GM12878 (cell line): ENCODE measurements around the gene MAN1A1. TPM values are rescaled to one million over a fixed set of nuclear protein-coding genes. Genes with fewer than 3 reads are reported as not detected.

Experiments
- ATAC-seq: fragments of 200-7000 bp; cut with Tn5 transposase; 3 replicates; pipeline ENCODE4 v1.9.1; 2020; ENCODE audit warnings: mild to moderate bottlenecking, moderate library complexity
- BruUV-seq: library from RNA; stranded (reverse); fragments of 400-500 nt; replicated peaks from 2 replicates; lab custom pipeline; 2021; lab: Mats Ljungman, UMichigan
- CTCF ChIA-PET: fragments of 300-600 bp; sonication (Branson Sonifier 250); formaldehyde crosslinking; extraction: SDS; loops from one replicate; lab custom pipeline; 2021; ENCODE audit warnings: inconsistent platforms; lab: Yijun Ruan, JAX
- POLR2A ChIA-PET: fragments of 350-600 bp; formaldehyde crosslinking; extraction: SDS; loops from one replicate; lab custom pipeline; 2021; ENCODE audit warnings: inconsistent platforms; lab: Charles Lee
- RAD21 ChIA-PET: fragments of 300-600 bp; sonication (Branson Sonifier 250); formaldehyde crosslinking; loops from one replicate; lab custom pipeline; 2023; ENCODE audit warnings: antibody characterized with exemption; ENCODE audit not compliant: unreplicated experiment; lab: Charles Lee
- SMC1A ChIA-PET: fragments of 300-600 bp; sonication (Branson Sonifier 250); formaldehyde crosslinking; loops from one replicate; lab custom pipeline; 2023; ENCODE audit not compliant: unreplicated experiment, uncharacterized antibody; lab: Charles Lee
- DNase-seq: peaks from one replicate; pipeline ENCODE4 v3.0.0-alpha.2; 2011; ENCODE audit warnings: low read depth, low spot score
- FAIRE-seq: peaks from 3 replicates; lab custom pipeline; 2011; peaks lifted over from hg19 to GRCh38; lab: Jason Lieb, UNC
- H2AFZ ChIP-seq: 2 replicates; pipeline ENCODE4 v1.6.0; 2011; ENCODE audit warnings: low read depth, low read length, control low read depth; ENCODE audit not compliant: control insufficient read depth
- H3K27ac ChIP-seq: 2 replicates; pipeline ENCODE4 v1.5.1; 2011; ENCODE audit warnings: control low read depth; ENCODE audit not compliant: control insufficient read depth, insufficient read depth
- H3K27me3 ChIP-seq, 2 experiments: replicated peaks in 1 of 2; 2 replicates each; pipeline versions ENCODE4 v1.6.0 to v1.6.1; 2011; ENCODE audit warnings: low read length in 1 of 2; ENCODE audit not compliant: control insufficient read depth in 2 of 2, insufficient read depth in 2 of 2
- H3K36me3 ChIP-seq, 2 experiments: 2 replicates each; pipeline ENCODE4 v1.5.1; 2011; ENCODE audit warnings: low read length in 1 of 2; ENCODE audit not compliant: control insufficient read depth in 2 of 2, insufficient read depth in 2 of 2
- H3K4me1 ChIP-seq: 2 replicates; pipeline ENCODE4 v1.6.1; 2011; ENCODE audit warnings: mild to moderate bottlenecking, low read length, moderate library complexity, mixed read lengths; ENCODE audit not compliant: control insufficient read depth, insufficient read depth
- H3K4me2 ChIP-seq: 2 replicates; pipeline ENCODE4 v1.6.0; 2011; ENCODE audit warnings: control low read depth; ENCODE audit not compliant: control insufficient read depth, insufficient read depth
- H3K4me3 ChIP-seq: fragments of 200-600 bp; sonication (generic); 2 replicates; pipeline ENCODE4 v1.5.1; 2016
- H3K79me2 ChIP-seq: 2 replicates; pipeline ENCODE4 v1.6.0; 2011; ENCODE audit warnings: low read length; ENCODE audit not compliant: control insufficient read depth, insufficient read depth
- H3K9ac ChIP-seq: 2 replicates; pipeline ENCODE4 v1.8.0; 2011; ENCODE audit warnings: low read length, control low read depth, mixed read lengths; ENCODE audit not compliant: control insufficient read depth, insufficient read depth
- H3K9me3 ChIP-seq: replicated peaks from 3 replicates; pipeline ENCODE4 v1.5.1; 2011; ENCODE audit warnings: mild to moderate bottlenecking, low read length; ENCODE audit not compliant: control insufficient read depth, insufficient read depth
- H4K20me1 ChIP-seq: 2 replicates; pipeline ENCODE4 v1.6.0; 2011; ENCODE audit not compliant: control insufficient read depth, insufficient read depth
- ATF2 ChIP-seq: IDR thresholded peaks from 2 replicates; pipeline ENCODE4 v1.6.1; 2012; ENCODE audit warnings: low read length, inconsistent platforms
- BRCA1 ChIP-seq: IDR thresholded peaks from 2 replicates; pipeline ENCODE4 v1.6.1; 2011; ENCODE audit warnings: low read depth, low read length, improper control_type of control experiment
- CHD1 ChIP-seq: IDR thresholded peaks from 2 replicates; pipeline ENCODE4 v1.6.1; 2012; ENCODE audit warnings: low read depth, low read length, improper control_type of control experiment
- ESRRA ChIP-seq: IDR thresholded peaks from 2 replicates; pipeline ENCODE4 v1.6.1; 2012; ENCODE audit warnings: mild to moderate bottlenecking, low read length, improper control_type of control experiment
- FOXK2 ChIP-seq: fragments of 450-650 bp; IDR thresholded peaks from 2 replicates; pipeline ENCODE4 v1.6.1; 2017; ENCODE audit warnings: mild to moderate bottlenecking, moderate library complexity
- HCFC1 ChIP-seq: fragments of 150-350 bp; IDR thresholded peaks from 2 replicates; pipeline ENCODE4 v1.6.1; 2014; ENCODE audit warnings: low read length
- HDAC2 ChIP-seq: fragments of 200-600 bp; sonication (generic); IDR thresholded peaks from 2 replicates; pipeline ENCODE4 v1.6.1; 2017
- MAX ChIP-seq: IDR thresholded peaks from 2 replicates; pipeline ENCODE4 v1.6.1; 2012; ENCODE audit warnings: low read depth, low read length, improper control_type of control experiment
- MEF2B ChIP-seq: fragments of 450-650 bp; IDR thresholded peaks from 2 replicates; pipeline ENCODE4 v1.6.1; 2018; ENCODE audit warnings: mild to moderate bottlenecking, moderate library complexity; ENCODE audit not compliant: partially characterized antibody, poor library complexity, severe bottlenecking
- NFIC ChIP-seq: IDR thresholded peaks from 2 replicates; pipeline ENCODE4 v1.6.1; 2012; ENCODE audit warnings: low read depth, mild to moderate bottlenecking, inconsistent platforms, low read length, moderate library complexity
- NRF1 ChIP-seq: conservative IDR thresholded peaks from 2 replicates; pipeline ENCODE4 v1.6.1; 2011; ENCODE audit warnings: mild to moderate bottlenecking, low read depth, low read length, improper control_type of control experiment
- PAX5 ChIP-seq: IDR thresholded peaks from 2 replicates; pipeline ENCODE4 v1.6.1; 2011; ENCODE audit warnings: low read depth, low read length, borderline replicate concordance
- RUNX3 ChIP-seq: IDR thresholded peaks from 2 replicates; pipeline ENCODE4 v1.6.1; 2012; ENCODE audit warnings: low read length, inconsistent platforms
- SMAD1 ChIP-seq: fragments of 450-650 bp; IDR thresholded peaks from 2 replicates; pipeline ENCODE4 v1.6.1; 2018; ENCODE audit warnings: mild to moderate bottlenecking, low read depth; ENCODE audit not compliant: partially characterized antibody
- SMARCA5 ChIP-seq: fragments of 450-650 bp; IDR thresholded peaks from 2 replicates; pipeline ENCODE4 v1.6.1; 2017; ENCODE audit warnings: mild to moderate bottlenecking
- TBL1XR1 ChIP-seq: IDR thresholded peaks from 2 replicates; pipeline ENCODE4 v1.6.1; 2012; ENCODE audit warnings: low read depth, low read length, improper control_type of control experiment
- USF1 ChIP-seq: IDR thresholded peaks from 2 replicates; pipeline ENCODE4 v1.6.1; 2011; ENCODE audit warnings: borderline replicate concordance, low read depth, mild to moderate bottlenecking, moderate library complexity, mixed read lengths, low read length; ENCODE audit not compliant: insufficient read depth; ENCODE audit errors: extremely low read length
- ZNF207 ChIP-seq: fragments of 450-650 bp; IDR thresholded peaks from 2 replicates; pipeline ENCODE4 v1.6.1; 2014; ENCODE audit warnings: antibody characterized with exemption, mild to moderate bottlenecking, borderline replicate concordance
- in situ Hi-C: fragments of 300-500 bp; cut with MboI; formaldehyde crosslinking; loops from 9 replicates; pipeline ENCODE4 v1.14.3; 2018; ENCODE audit warnings: mixed read lengths
- intact Hi-C: fragments of 100-400 bp; cut with micrococcal nuclease; formaldehyde crosslinking; loops from one replicate; pipeline ENCODE4 v1.14.2; 2022; ENCODE audit not compliant: unreplicated experiment
- polyA plus RNA-seq, 11 experiments: library from polyadenylated mRNA; depleted of rRNA in 4 of 11; unstranded in 6 of 11; stranded (reverse) in 5 of 11; fragments of >200 nt; fragmentation: Nextera tagmentation in 4 of 11; fragmentation: Illumina TruSeq in 1 of 11; extraction: Ambion mirVana in 4 of 11; extraction: Trizol in 1 of 11; gene quantifications; 1 replicate in 1 of 11; 2 replicates in 10 of 11; pipeline versions ENCODE4 v1.2.1 to v1.2.3, GENCODE V29; 2011 to 2016; ENCODE audit warnings: inconsistent platforms in 2 of 11, missing spikeins in 2 of 11, low read depth in 1 of 11
- total RNA-seq, 4 experiments: library from RNA; depleted of rRNA in 3 of 4; stranded (reverse); fragments of >200 nt in 3 of 4; fragmentation: Illumina TruSeq in 1 of 4; extraction: Trizol in 1 of 4; gene quantifications; 2 replicates each; pipeline versions ENCODE4 v1.2.1 to v1.2.3, GENCODE V29; 2013 to 2021
- TF ChIP-seq, protein P1 (sequence below): fragments of 450-650 bp; IDR thresholded peaks from 2 replicates; pipeline ENCODE4 v1.6.1; 2014; ENCODE audit warnings: mild to moderate bottlenecking

MAN1A1 gene
- total and polyA plus RNA-seq, 10 of the 15 experiments (the other 5 are each of a cell fraction or from before 2014, with no cell fraction given): 5.4 to 28.1 (median 19.5) TPM

- no peak overlapping the region for H3K27ac ChIP-seq
- TF ChIP-seq FOXK2: no peak
- TF ChIP-seq USF1: no peak
- TF ChIP-seq, protein P1, sequence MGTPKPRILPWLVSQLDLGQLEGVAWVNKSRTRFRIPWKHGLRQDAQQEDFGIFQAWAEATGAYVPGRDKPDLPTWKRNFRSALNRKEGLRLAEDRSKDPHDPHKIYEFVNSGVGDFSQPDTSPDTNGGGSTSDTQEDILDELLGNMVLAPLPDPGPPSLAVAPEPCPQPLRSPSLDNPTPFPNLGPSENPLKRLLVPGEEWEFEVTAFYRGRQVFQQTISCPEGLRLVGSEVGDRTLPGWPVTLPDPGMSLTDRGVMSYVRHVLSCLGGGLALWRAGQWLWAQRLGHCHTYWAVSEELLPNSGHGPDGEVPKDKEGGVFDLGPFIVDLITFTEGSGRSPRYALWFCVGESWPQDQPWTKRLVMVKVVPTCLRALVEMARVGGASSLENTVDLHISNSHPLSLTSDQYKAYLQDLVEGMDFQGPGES: no peak
- in situ Hi-C loops: no loop called here
- no peaks in the 10 kb centered on the region for H3K27me3 ChIP-seq
- no peaks in the 10 kb centered on the region for H3K4me1 ChIP-seq
- POLR2A ChIA-PET: no interaction called here
- SMC1A ChIA-PET: no interaction called here
- intact Hi-C loops: no loop called here
- BruUV-seq: no TSS peak
- RAD21 ChIA-PET: no interaction called here
- no peak for FAIRE-seq
- no peak overlapping the region for H3K4me2 ChIP-seq
- H4K20me1 ChIP-seq: no peaks in the 10 kb centered on the region
- no peaks in the 10 kb centered on the region for H3K36me3 ChIP-seq
- no peak overlapping the region for H2AFZ ChIP-seq
- CTCF ChIA-PET: no interaction called here
- H3K9ac ChIP-seq: no peak overlapping the region
- no peak overlapping the region for H3K4me3 ChIP-seq
- no peak for DNase-seq
- H3K9me3 ChIP-seq: peaks cover 2% of the 10 kb centered on the region; the same call in 2 of the 3 replicates
- H3K79me2 ChIP-seq: no peaks in the 10 kb centered on the region
- no peak for ATAC-seq
These were observed 34.9 kb upstream of the MAN1A1 start for GRCh38 chr6:119384444-119384843.

- Histone ChIP-seq H3K36me3 (no peaks in the 10 kb centered on the region), H3K4me2 (no peak overlapping the region), H3K9ac (no peak overlapping the region), H2AFZ (no peak overlapping the region), H3K9me3 (peaks cover 2% of the 10 kb centered on the region; the same call in 2 of the 3 replicates), H3K79me2 (no peaks in the 10 kb centered on the region), H3K4me1 (no peaks in the 10 kb centered on the region), H3K4me3 (no peak overlapping the region), H3K27me3 (no peaks in the 10 kb centered on the region), H4K20me1 (no peaks in the 10 kb centered on the region), H3K27ac (no peak overlapping the region)
- ChIA-PET CTCF (no interaction called here), SMC1A (no interaction called here), POLR2A (no interaction called here), RAD21 (no interaction called here)
- intact Hi-C loops (no loop called here), in situ Hi-C loops (no loop called here)
- BruUV-seq: no TSS peak
- ATAC-seq: no peak
- no peak for DNase-seq
- FAIRE-seq: no peak
- no peak for TF ChIP-seq RUNX3
- no peak for TF ChIP-seq ATF2
- no peak for TF ChIP-seq HCFC1
- no peak for TF ChIP-seq MEF2B
- TF ChIP-seq CHD1: no peak
- TF ChIP-seq TBL1XR1: no peak
- TF ChIP-seq ESRRA: no peak
- TF ChIP-seq ZNF207: no peak
- TF ChIP-seq PAX5: no peak
- TF ChIP-seq NFIC: no peak
- TF ChIP-seq NRF1: no peak
- TF ChIP-seq BRCA1: no peak
- no peak for TF ChIP-seq SMAD1
- no peak for TF ChIP-seq SMARCA5
- TF ChIP-seq HDAC2: no peak
- TF ChIP-seq MAX: no peak
These were observed 30.2 kb upstream of the MAN1A1 start for GRCh38 chr6:119379809-119380208.
